ENCODE results near the gene ERC1.

Gene ERC1

DNA sequence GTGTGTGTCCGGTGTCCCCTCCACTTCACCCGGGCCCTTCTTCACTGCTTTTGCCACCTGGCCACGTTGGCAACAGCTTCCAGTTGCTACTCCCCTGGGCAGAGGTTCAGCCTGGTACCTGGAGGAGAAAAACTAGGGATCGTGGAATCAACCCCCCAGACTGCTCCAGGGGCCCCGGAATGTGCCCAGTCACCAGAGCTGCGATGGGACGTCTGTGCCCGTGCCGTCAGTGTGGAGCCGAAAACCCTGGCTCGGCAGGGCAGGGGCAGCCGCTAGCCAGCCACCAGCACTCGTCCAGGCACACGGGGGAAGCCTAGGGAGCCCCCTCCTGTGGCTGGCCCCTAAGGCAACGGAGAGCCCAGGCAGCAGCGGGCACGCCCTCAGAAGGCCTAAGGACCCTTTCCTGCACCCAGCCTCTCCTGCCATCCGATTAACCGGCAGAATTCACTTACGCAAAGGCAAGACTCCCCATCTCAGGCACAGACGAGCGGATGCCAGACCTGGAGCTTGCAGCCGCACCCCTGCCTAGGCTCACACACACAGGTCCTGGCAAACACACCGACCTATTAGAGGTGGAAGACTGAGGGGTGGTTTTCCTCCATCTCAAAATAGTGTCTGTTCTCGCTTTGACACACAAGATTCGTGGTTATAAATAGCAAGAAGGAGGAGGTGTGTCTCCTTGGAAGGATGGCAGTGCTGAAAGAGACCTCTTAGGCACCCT, 540.8 kb downstream of the ERC1 start:
- POLR2A ChIA-PET = no interaction called here
- CTCF ChIA-PET = interaction anchor here (1.2 to 4.7 kb wide), 7 partner anchors 22 to 414 kb away, joined by 3 to 18 read pairs (median 5); no protein-coding TSS in a partner anchor

DNA sequence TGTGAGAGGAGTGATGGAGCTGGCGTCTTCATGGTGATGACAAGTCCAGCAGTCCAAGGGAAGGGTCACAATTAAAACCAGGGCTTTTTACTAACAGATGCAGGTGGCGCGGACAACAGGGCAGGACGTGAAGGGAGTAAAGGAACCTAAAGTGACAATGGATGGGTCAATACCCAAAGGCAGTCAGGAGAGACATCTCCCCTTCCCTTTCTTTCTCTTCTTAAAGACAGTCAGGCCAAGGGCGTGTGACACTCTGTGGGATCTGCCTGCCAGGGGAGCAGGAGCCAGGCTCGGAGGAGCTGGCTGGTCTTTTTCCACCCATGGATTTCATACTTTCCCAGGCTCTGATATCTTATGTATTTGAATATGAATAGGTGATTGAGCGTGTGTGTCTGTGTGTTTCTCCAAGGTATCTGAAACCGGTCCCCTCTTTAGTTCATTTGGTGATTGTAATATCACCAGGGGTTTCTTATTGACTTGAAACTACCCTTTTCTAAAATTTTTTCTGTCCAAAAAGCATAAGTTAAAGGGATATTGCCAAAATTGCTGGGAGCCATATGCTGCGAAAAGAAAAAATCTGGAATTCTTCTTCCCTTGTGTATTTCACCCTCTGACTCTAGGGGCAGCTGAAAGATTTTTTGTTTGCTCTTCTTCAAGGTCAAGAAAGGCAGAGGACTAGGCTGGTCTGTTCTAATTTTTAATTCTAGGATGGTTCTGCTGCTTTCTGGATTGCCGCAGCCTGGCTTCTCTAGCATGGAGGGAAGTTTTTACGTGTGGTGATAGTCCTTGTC, 541.5 kb downstream of the ERC1 start:
- ChIA-PET POLR2A (interaction anchor here (0.6 kb wide), 1 partner anchor 517 kb away, joined by 3 read pairs; no protein-coding TSS in a partner anchor), CTCF (interaction anchor here (0.8 to 4.7 kb wide), 14 partner anchors 9 to 439 kb away, joined by 3 to 19 read pairs (median 4); no protein-coding TSS in a partner anchor)
- DNase-seq (ENCODE audit: extremely low spot score) = no peak
- TF ChIP-seq, protein P1, sequence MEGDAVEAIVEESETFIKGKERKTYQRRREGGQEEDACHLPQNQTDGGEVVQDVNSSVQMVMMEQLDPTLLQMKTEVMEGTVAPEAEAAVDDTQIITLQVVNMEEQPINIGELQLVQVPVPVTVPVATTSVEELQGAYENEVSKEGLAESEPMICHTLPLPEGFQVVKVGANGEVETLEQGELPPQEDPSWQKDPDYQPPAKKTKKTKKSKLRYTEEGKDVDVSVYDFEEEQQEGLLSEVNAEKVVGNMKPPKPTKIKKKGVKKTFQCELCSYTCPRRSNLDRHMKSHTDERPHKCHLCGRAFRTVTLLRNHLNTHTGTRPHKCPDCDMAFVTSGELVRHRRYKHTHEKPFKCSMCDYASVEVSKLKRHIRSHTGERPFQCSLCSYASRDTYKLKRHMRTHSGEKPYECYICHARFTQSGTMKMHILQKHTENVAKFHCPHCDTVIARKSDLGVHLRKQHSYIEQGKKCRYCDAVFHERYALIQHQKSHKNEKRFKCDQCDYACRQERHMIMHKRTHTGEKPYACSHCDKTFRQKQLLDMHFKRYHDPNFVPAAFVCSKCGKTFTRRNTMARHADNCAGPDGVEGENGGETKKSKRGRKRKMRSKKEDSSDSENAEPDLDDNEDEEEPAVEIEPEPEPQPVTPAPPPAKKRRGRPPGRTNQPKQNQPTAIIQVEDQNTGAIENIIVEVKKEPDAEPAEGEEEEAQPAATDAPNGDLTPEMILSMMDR (IDR thresholded peaks at IDR 0.05; ENCODE audit: control extremely low read depth, extremely low read depth, low read depth, missing control alignments) = no peak

More for the DNA sequence above, 540.8 kb downstream of the ERC1 start:
- TF ChIP-seq, protein P1 (IDR thresholded peaks at IDR 0.05; ENCODE audit: control extremely low read depth, extremely low read depth, low read depth, missing control alignments) = no peak
- peak; percentile 60 for DNase-seq (ENCODE audit: extremely low spot score)

DNA sequence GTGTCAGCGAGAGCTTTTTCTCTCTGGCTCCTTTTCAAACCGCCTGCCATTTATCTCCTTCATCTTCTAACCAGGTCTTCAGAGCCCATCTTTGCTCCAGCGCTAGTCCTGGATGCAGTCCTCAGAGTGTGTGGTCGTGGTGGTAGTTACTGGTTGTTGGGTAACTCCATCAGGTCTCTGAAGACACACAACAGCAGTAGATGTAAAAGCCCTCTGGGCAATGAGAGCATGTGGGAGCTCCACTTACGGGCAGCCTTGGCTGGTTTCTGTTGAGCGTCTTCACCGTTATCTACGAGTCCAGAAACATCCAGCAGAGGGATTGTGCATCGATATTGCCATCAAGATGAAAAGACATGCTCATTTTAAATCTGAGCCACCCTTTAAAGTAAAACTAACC, 542.2 kb downstream of the ERC1 start:
- ChIA-PET POLR2A (interaction anchor here (0.6 kb wide), 1 partner anchor 517 kb away, joined by 3 read pairs; no protein-coding TSS in a partner anchor), CTCF (interaction anchor here (0.8 to 4.7 kb wide), 15 partner anchors 8 to 440 kb away, joined by 3 to 19 read pairs (median 4); no protein-coding TSS in a partner anchor)
- no peak for DNase-seq (ENCODE audit: extremely low spot score)

DNA sequence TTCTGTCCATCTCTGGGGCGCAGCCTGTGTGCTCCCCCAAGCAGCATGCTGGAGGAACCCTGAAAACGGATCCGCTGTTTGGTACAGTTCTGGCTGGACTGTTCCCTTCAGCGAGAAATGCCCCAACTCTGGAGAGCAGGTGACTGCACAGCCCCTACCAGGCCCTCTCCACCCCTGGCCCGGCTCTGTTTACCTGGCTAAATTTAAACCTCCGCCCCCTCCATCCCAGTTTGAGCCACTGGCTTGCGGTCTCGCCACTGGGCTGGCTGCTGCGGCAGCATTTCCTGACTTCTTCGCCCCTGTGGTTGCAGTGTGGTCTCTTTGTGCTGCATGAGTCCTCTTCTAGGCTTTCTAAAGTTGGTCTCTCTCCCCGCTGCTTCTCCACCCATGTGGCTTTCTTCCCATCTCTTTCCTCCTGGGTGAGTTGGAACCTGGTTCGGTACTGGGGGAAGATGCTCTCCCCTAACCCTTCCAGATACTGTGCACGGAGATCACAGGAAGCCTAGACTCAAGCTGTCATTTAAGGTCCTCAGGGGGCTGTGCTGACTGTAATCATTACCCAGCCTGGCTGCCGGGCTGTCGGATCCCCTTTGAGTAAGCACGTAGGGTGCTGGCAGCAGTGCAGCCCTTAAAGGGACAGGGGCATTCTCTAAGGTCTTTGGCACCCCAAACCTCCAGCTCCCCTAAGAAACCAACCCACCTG, 542.7 kb downstream of the ERC1 start:
- TF ChIP-seq, protein P1 (IDR thresholded peaks at IDR 0.05; ENCODE audit: control extremely low read depth, extremely low read depth, low read depth, missing control alignments) = no peak
- DNase-seq (ENCODE audit: extremely low spot score) = peak; percentile 69
- ChIA-PET POLR2A (interaction anchor here (0.6 kb wide), 1 partner anchor 242 kb away, joined by 6 read pairs; no protein-coding TSS in a partner anchor), CTCF (interaction anchor here (0.8 to 4.7 kb wide), 14 partner anchors 8 to 441 kb away, joined by 3 to 19 read pairs (median 4); no protein-coding TSS in a partner anchor)

More for the DNA sequence above, 542.2 kb downstream of the ERC1 start:
- TF ChIP-seq, protein P1 (IDR thresholded peaks at IDR 0.05; ENCODE audit: control extremely low read depth, extremely low read depth, low read depth, missing control alignments) = no peak

DNA sequence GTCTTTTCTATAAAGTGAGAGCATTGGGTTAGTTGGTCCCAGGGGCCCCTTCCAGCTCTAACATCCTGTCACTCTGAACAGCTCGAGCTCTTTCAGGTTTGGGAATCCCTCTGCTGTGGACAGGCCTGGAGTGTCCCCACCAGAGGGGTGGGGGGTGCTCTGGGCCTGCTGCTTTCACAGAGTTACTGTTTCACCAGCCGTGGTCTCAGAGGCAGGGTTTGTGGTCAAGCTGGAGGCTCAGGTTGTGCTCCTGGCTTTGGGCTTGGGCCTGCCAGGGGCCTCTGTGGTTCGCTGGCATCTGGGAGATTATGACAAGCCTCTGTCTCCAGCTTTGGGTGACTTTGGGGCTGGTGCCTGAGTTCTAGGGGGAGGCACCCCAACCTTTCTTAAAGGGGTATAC, 543.7 kb downstream of the ERC1 start:
- DNase-seq (ENCODE audit: extremely low spot score) = peak; percentile 47
- CTCF ChIA-PET = interaction anchor here (0.8 to 4.7 kb wide), 10 partner anchors 10 to 1082 kb away, joined by 3 to 19 read pairs (median 4); no protein-coding TSS in a partner anchor
- POLR2A ChIA-PET = no interaction called here
- TF ChIP-seq, protein P1 (IDR thresholded peaks at IDR 0.05; ENCODE audit: control extremely low read depth, extremely low read depth, low read depth, missing control alignments) = no peak
